Tibial artery (tissue), 4 donors: ENCODE results near the gene CFAP299.
A peak's percentile ranks its signal among the peaks of the same experiment; 100 is the strongest.

Experiments used
- DNase-seq, 2 donors: peaks; one replicate each; pipeline ENCODE4 v3.0.0-alpha.2; 2019
- H3K27ac ChIP-seq, 2 donors: fragments of 200-600 bp; sonication (generic) in 1 of 2; 1 replicate in 1 of 2; 2 replicates in 1 of 2; pipeline ENCODE4 v1.5.1; 2018 to 2019; ENCODE audit warnings: mild to moderate bottlenecking in 1 of 2
- H3K27me3 ChIP-seq, 2 donors: fragments of 200-600 bp; sonication (generic) in 1 of 2; one replicate each; pipeline versions ENCODE4 v1.5.1 to v1.6.0; 2016 to 2019
- H3K36me3 ChIP-seq, 3 donors: fragments of 200-600 bp; sonication (generic) in 2 of 3; one replicate each; pipeline ENCODE4 v1.5.1; 2016 to 2019; ENCODE audit warnings: mild to moderate bottlenecking in 2 of 3
- H3K4me1 ChIP-seq, 4 donors: fragments of 200-600 bp; sonication (generic) in 2 of 4; 1 replicate in 3 of 4; 2 replicates in 1 of 4; pipeline ENCODE4 v1.5.1; 2016 to 2019
- H3K4me3 ChIP-seq, 2 donors: fragments of 200-600 bp; sonication (generic) in 1 of 2; 1 replicate in 1 of 2; 2 replicates in 1 of 2; pipeline ENCODE4 v1.5.1; 2018 to 2019; ENCODE audit warnings: mild to moderate bottlenecking in 2 of 2
- H3K9me3 ChIP-seq, 3 donors: fragments of 200-600 bp; sonication (generic) in 1 of 3; one replicate each; pipeline ENCODE4 v1.5.1; 2016 to 2019
- intact Hi-C: fragments of 100-400 bp; cut with DNase I; formaldehyde crosslinking; loops from one replicate; pipeline ENCODE4 v1.15.0; 2023; ENCODE audit warnings: low total_unique reads
- TF ChIP-seq, protein P1 (sequence below), 2 experiments: fragments of 200-600 bp in 1 of 2; fragments of 450-650 bp in 1 of 2; IDR thresholded peaks; one replicate each; pipeline ENCODE4 v1.5.1; 2017 to 2019; ENCODE audit warnings: antibody characterized with exemption in 2 of 2, mild to moderate bottlenecking in 1 of 2, moderate library complexity in 1 of 2

Gene CFAP299

GRCh38 chr4:80343887-80344286 lies 8.4 kb downstream of the CFAP299 start:
- Histone ChIP-seq H3K4me3 (no peak overlapping the region), H3K27me3 (peaks cover 0 to 2% of the 10 kb centered on the region in 2 donors), H3K36me3 (no peaks in the 10 kb centered on the region), H3K4me1 (no peaks in the 10 kb centered on the region), H3K27ac (no peak overlapping the region), H3K9me3 (peaks cover 0 to 16% (median 3%) of the 10 kb centered on the region in 3 donors)
- TF ChIP-seq, protein P1, sequence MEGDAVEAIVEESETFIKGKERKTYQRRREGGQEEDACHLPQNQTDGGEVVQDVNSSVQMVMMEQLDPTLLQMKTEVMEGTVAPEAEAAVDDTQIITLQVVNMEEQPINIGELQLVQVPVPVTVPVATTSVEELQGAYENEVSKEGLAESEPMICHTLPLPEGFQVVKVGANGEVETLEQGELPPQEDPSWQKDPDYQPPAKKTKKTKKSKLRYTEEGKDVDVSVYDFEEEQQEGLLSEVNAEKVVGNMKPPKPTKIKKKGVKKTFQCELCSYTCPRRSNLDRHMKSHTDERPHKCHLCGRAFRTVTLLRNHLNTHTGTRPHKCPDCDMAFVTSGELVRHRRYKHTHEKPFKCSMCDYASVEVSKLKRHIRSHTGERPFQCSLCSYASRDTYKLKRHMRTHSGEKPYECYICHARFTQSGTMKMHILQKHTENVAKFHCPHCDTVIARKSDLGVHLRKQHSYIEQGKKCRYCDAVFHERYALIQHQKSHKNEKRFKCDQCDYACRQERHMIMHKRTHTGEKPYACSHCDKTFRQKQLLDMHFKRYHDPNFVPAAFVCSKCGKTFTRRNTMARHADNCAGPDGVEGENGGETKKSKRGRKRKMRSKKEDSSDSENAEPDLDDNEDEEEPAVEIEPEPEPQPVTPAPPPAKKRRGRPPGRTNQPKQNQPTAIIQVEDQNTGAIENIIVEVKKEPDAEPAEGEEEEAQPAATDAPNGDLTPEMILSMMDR (IDR thresholded peaks at IDR 0.05) = no peak
- DNase-seq = no peak
- intact Hi-C loops = no loop called here

- Histone ChIP-seq H3K27me3 (peaks cover 0 to 8% of the 10 kb centered on the region in 2 donors), H3K9me3 (no peaks in the 10 kb centered on the region)
Measured at GRCh38 chr4:80360084-80360483, 24.6 kb downstream of the CFAP299 start.

GRCh38 chr4:80360900-80361299 lies 25.4 kb downstream of the CFAP299 start:
- H3K27me3 ChIP-seq = peaks cover 0 to 8% of the 10 kb centered on the region in 2 donors
- no peak overlapping the region for H3K27ac ChIP-seq
- intact Hi-C loops = no loop called here
- TF ChIP-seq, protein P1 (IDR thresholded peaks at IDR 0.05) = no peak
- H3K4me1 ChIP-seq = no peaks in the 10 kb centered on the region
- DNase-seq = no peak
- no peaks in the 10 kb centered on the region for H3K36me3 ChIP-seq
- no peak overlapping the region for H3K4me3 ChIP-seq
- H3K9me3 ChIP-seq = no peaks in the 10 kb centered on the region

More at GRCh38 chr4:80360084-80360483, 24.6 kb downstream of the CFAP299 start:
- TF ChIP-seq, protein P1 (IDR thresholded peaks at IDR 0.05) = no peak
- no peaks in the 10 kb centered on the region for H3K4me1 ChIP-seq
- no peak for DNase-seq
- intact Hi-C loops = no loop called here
- H3K27ac ChIP-seq = no peak overlapping the region
- no peak overlapping the region for H3K4me3 ChIP-seq
- H3K36me3 ChIP-seq = no peaks in the 10 kb centered on the region

DNA sequence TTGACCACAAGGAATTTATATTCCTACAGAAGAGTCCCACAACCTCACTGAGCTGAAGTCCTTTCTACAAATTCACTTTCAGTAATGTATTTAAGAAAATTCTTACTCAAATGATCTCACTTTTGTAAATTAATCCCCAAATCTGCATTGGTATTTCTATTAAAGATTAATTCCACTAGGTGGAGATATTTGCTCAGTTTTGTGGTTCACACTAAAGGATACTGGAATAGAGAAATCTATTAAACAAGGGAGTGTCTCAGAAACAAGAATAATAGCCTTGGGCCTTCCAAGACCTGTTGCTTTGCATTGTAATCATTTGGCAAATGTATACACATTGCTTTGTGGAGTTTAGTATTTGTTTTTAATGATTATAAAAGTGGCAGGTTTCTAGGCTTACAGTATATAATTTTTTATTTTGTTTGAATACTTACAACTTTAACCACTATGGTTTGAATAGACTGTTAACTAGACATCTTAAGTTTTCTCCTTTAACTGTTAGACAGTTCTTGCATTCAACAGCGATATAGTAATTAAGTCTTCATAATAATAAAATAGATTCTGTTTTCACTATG lies 25.9 kb downstream of the CFAP299 start:
- Histone ChIP-seq H3K36me3 (no peaks in the 10 kb centered on the region), H3K27me3 (peaks cover 0 to 8% of the 10 kb centered on the region in 2 donors), H3K4me3 (no peak overlapping the region), H3K27ac (no peak overlapping the region), H3K9me3 (no peaks in the 10 kb centered on the region), H3K4me1 (no peaks in the 10 kb centered on the region)
- no peak for DNase-seq
- TF ChIP-seq, protein P1 (IDR thresholded peaks at IDR 0.05) = peak in 1 of 2 experiments; percentile 17
- intact Hi-C loops = no loop called here

GRCh38 chr4:80362578-80363181 lies 27.1 kb downstream of the CFAP299 start:
- no peaks in the 10 kb centered on the region for H3K4me1 ChIP-seq
- intact Hi-C loops = no loop called here
- TF ChIP-seq, protein P1 (IDR thresholded peaks at IDR 0.05) = peak in 1 of 2 experiments; percentile 11
- H3K4me3 ChIP-seq = no peak overlapping the region
- no peak overlapping the region for H3K27ac ChIP-seq
- no peaks in the 10 kb centered on the region for H3K9me3 ChIP-seq
- H3K27me3 ChIP-seq = peaks cover 0 to 8% of the 10 kb centered on the region in 2 donors
- no peak for DNase-seq
- no peaks in the 10 kb centered on the region for H3K36me3 ChIP-seq
